Measurements from ENCODE around the gene GPANK1.

DNA sequence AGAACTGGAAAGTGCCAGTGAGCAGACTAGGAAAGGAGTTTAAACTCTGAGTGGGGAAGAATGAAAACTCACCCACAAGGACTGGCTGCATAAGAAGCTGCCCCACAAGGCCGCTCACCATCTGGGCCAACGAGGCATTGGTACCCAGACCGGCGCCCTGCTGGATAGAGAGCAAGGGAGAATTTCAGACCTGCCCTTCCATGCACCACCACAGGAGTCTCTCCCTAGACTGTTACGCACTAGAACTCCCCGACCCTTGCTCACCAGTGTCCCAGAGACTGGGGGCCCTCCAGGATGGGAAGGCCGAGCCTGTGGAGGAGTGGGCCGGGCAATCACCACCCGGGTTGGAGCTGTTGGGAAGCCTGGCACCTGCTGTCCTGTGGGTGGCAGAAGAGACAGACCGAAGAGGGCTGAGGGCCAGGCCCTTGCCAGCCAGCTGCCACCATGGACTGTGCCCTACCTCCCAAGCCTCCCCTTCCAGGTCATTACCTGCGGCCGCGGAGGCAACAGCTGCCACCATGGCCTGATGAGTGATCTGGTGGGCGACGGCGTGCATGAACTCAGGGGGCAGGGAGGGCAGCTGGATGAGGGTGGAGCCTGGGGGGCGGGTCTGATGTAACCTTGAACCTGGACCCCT, 20.9 kb downstream of the GPANK1 start:
- TF ChIP-seq POLR2A (IDR thresholded peaks at IDR 0.05; ENCODE audit: low read depth, low read length): no peak
- TF ChIP-seq, protein P1, sequence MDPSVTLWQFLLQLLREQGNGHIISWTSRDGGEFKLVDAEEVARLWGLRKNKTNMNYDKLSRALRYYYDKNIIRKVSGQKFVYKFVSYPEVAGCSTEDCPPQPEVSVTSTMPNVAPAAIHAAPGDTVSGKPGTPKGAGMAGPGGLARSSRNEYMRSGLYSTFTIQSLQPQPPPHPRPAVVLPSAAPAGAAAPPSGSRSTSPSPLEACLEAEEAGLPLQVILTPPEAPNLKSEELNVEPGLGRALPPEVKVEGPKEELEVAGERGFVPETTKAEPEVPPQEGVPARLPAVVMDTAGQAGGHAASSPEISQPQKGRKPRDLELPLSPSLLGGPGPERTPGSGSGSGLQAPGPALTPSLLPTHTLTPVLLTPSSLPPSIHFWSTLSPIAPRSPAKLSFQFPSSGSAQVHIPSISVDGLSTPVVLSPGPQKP (IDR thresholded peaks at IDR 0.05; ENCODE audit: borderline replicate concordance, low read depth, low read length): no peak

Measured in IMR-90 (cell line).